Hepatocyte (in vitro differentiated cells): Measurements from ENCODE around the gene SLC13A2. TPM values are rescaled to one million over a fixed set of nuclear protein-coding genes. Genes with fewer than 3 reads are reported as not detected.

Experiments used
- DNase-seq: peaks from one replicate; pipeline ENCODE4 v3.0.0-alpha.2; 2016; ENCODE audit warnings: low spot score
- H2AFZ ChIP-seq: fragments of 200-600 bp; sonication (generic); 2 replicates; pipeline ENCODE4 v1.6.0; 2016; ENCODE audit warnings: antibody characterized with exemption, mild to moderate bottlenecking
- H3K27ac ChIP-seq: fragments of 200-600 bp; sonication (generic); 2 replicates; pipeline ENCODE4 v1.5.1; 2016; ENCODE audit warnings: mild to moderate bottlenecking
- H3K27me3 ChIP-seq: fragments of 200-600 bp; sonication (generic); 2 replicates; pipeline ENCODE4 v1.6.1; 2016
- H3K36me3 ChIP-seq: fragments of 200-600 bp; sonication (generic); replicated peaks from 2 replicates; pipeline ENCODE4 v1.5.1; 2016; ENCODE audit warnings: low read depth; ENCODE audit not compliant: insufficient read depth
- H3K4me1 ChIP-seq: fragments of 200-600 bp; sonication (generic); 2 replicates; pipeline ENCODE4 v1.5.1; 2016; ENCODE audit warnings: mild to moderate bottlenecking, moderate library complexity; ENCODE audit not compliant: insufficient read depth
- H3K4me2 ChIP-seq: fragments of 200-600 bp; sonication (generic); 2 replicates; pipeline ENCODE4 v1.6.0; 2016
- H3K4me3 ChIP-seq: fragments of 200-600 bp; sonication (generic); 2 replicates; pipeline ENCODE4 v1.5.1; 2016; ENCODE audit warnings: mild to moderate bottlenecking
- H3K79me2 ChIP-seq: fragments of 200-600 bp; sonication (generic); 2 replicates; pipeline ENCODE4 v1.6.0; 2017; ENCODE audit warnings: mild to moderate bottlenecking
- H3K9me2 ChIP-seq: fragments of 200-600 bp; sonication (generic); replicated peaks from 2 replicates; pipeline ENCODE4 v1.6.0; 2017; ENCODE audit warnings: mild to moderate bottlenecking; ENCODE audit not compliant: insufficient read depth
- H3K9me3 ChIP-seq: fragments of 200-600 bp; sonication (generic); 2 replicates; pipeline ENCODE4 v1.5.1; 2016; ENCODE audit warnings: low read depth, mild to moderate bottlenecking
- H4K20me1 ChIP-seq: fragments of 200-600 bp; sonication (generic); 2 replicates; pipeline ENCODE4 v1.6.0; 2016; ENCODE audit warnings: mild to moderate bottlenecking; ENCODE audit not compliant: insufficient read depth, poor library complexity, severe bottlenecking
- EZH2 ChIP-seq: fragments of 200-600 bp; sonication (generic); IDR thresholded peaks from 2 replicates; pipeline ENCODE4 v1.6.1; 2016; ENCODE audit warnings: antibody characterized with exemption, mild to moderate bottlenecking, borderline replicate concordance
- EZH2phosphoT487 ChIP-seq: fragments of 200-600 bp; sonication (generic); IDR thresholded peaks from one replicate; pipeline ENCODE4 v1.6.1; 2018; ENCODE audit warnings: antibody characterized with exemption, mild to moderate bottlenecking, low read depth, moderate library complexity; ENCODE audit not compliant: unreplicated experiment, severe bottlenecking
- WGBS: methylation state at CpG from one replicate; pipeline ENCODE4 v1.1.6; 2016; ENCODE audit warnings: low lambda C conversion rate; ENCODE audit errors: missing lambda C conversion rate; 5-methylcytosine and 5-hydroxymethylcytosine counted together
- polyA plus RNA-seq: library from polyadenylated mRNA; unstranded; fragments of >200 nt; fragmentation: Nextera tagmentation; extraction: Ambion mirVana; gene quantifications from 2 replicates; pipeline ENCODE4 v1.2.1, GENCODE V29; 2016
- total RNA-seq: library from RNA; depleted of rRNA; stranded (reverse); fragments of >200 nt; gene quantifications from 2 replicates; pipeline ENCODE4 v1.2.3, GENCODE V29; 2014
- TF ChIP-seq, protein P1 (sequence below): fragments of 200-600 bp; sonication (generic); IDR thresholded peaks from 2 replicates; pipeline ENCODE4 v1.5.1; 2016; ENCODE audit warnings: antibody characterized with exemption, mild to moderate bottlenecking; ENCODE audit not compliant: poor library complexity

SLC13A2 gene
- total and polyA plus RNA-seq, 2 experiments from 2014 or later, result 2.0 TPM

DNA sequence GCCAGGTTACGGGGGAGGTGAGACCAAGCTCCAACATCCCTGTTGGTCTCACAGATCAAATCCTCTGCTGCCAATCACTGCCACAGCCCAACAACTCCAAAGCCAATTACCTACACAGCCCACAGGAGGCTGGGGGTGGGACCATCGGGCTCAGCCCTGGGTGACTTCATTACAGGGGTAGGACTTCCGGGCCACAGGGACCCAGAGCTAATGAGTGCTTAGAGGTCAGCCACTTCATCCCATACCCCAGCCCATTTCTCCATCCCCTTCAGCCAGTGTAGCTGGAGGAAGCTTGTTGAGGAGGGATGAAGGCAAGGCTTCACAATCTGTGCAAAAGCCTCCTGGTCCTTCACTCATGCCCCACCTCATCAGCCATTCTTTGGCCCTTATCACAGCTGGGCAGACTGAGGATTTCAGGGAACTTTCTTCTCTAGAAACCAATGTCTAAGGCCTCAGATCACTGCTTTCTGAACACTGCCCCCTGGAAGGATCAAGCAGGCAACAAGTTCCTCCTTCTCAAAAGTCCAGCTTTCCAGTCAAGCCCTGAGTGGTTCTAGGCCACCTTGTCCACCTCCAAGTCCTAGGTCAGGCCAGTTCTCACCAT is 38.5 kb downstream of the SLC13A2 start:
- DNase-seq, result no peak
- Histone ChIP-seq H3K79me2 (no peaks in the 10 kb centered on the region), H3K27me3 (no peaks in the 10 kb centered on the region), H3K4me1 (no peaks in the 10 kb centered on the region), H3K9me2 (no peaks in the 10 kb centered on the region), H3K27ac (no peak overlapping the region), H3K4me2 (no peak overlapping the region), H2AFZ (no peak overlapping the region), H3K36me3 (no peaks in the 10 kb centered on the region), H4K20me1 (no peaks in the 10 kb centered on the region), H3K9me3 (no peaks in the 10 kb centered on the region), H3K4me3 (no peak overlapping the region)
- TF ChIP-seq EZH2phosphoT487 (no peak), EZH2 (no peak)
- TF ChIP-seq, protein P1, sequence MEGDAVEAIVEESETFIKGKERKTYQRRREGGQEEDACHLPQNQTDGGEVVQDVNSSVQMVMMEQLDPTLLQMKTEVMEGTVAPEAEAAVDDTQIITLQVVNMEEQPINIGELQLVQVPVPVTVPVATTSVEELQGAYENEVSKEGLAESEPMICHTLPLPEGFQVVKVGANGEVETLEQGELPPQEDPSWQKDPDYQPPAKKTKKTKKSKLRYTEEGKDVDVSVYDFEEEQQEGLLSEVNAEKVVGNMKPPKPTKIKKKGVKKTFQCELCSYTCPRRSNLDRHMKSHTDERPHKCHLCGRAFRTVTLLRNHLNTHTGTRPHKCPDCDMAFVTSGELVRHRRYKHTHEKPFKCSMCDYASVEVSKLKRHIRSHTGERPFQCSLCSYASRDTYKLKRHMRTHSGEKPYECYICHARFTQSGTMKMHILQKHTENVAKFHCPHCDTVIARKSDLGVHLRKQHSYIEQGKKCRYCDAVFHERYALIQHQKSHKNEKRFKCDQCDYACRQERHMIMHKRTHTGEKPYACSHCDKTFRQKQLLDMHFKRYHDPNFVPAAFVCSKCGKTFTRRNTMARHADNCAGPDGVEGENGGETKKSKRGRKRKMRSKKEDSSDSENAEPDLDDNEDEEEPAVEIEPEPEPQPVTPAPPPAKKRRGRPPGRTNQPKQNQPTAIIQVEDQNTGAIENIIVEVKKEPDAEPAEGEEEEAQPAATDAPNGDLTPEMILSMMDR, result no peak
- 85% methylated on average over 3 of the region's 3 CpGs for WGBS

DNA sequence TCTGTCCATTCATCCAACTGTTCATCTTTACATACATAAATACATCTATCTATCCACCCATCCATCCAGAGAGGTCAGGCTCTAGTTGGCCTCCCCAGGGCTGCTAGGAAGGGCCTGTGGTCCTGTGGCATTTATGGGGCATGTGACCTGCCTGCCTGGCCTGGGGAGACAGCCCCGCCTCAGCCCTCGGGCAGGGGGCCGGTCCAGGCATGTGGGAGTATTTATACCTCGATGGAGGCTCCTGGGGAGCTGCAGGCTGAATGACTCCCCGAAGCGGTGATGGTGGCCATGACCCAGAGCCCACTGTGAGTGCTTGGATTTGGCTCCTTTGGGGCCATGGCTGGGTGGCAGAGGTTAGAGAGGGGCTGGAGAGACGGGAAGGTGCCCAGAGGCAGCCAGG is 40.0 kb downstream of the SLC13A2 start:
- Histone ChIP-seq H3K27me3 (no peaks in the 10 kb centered on the region), H3K4me3 (no peak overlapping the region), H3K4me1 (no peaks in the 10 kb centered on the region), H3K36me3 (no peaks in the 10 kb centered on the region), H3K79me2 (no peaks in the 10 kb centered on the region), H4K20me1 (no peaks in the 10 kb centered on the region), H2AFZ (no peak overlapping the region), H3K4me2 (no peak overlapping the region), H3K27ac (no peak overlapping the region), H3K9me3 (no peaks in the 10 kb centered on the region), H3K9me2 (no peaks in the 10 kb centered on the region)
- no peak for TF ChIP-seq EZH2
- TF ChIP-seq EZH2phosphoT487, result no peak
- TF ChIP-seq, protein P1, result no peak
- 71% methylated on average over 7 of the region's 7 CpGs for WGBS
- no peak for DNase-seq

DNA sequence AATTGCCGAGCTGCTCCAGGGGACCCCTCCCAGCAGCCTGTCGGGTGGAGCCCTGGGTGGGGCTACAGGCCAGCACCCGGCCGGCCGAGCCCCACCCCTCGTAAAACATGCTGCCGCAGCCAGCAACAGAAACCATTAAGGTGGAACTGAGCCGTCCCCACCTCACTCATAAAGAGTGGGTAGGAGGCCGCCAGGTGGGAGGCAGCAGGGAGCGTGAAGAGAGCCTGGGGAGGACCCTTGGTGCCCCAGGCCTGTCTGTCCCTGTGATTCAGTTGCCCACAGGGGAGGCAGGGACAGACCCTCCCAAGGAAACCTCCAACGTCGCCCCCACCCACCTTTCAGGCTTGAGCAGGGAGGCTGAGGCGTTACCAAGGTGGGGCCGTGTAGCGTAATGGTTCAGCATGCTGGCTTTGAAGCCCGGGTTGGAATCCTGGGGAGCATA is 41.1 kb downstream of the SLC13A2 start:
- no peaks in the 10 kb centered on the region for H3K9me3 ChIP-seq
- no peak for TF ChIP-seq EZH2
- H2AFZ ChIP-seq, result no peak overlapping the region
- H3K27me3 ChIP-seq, result no peaks in the 10 kb centered on the region
- H4K20me1 ChIP-seq, result no peaks in the 10 kb centered on the region
- H3K4me1 ChIP-seq, result no peaks in the 10 kb centered on the region
- no peak overlapping the region for H3K4me2 ChIP-seq
- H3K9me2 ChIP-seq, result no peaks in the 10 kb centered on the region
- no peak for DNase-seq
- H3K27ac ChIP-seq, result no peak overlapping the region
- H3K79me2 ChIP-seq, result no peaks in the 10 kb centered on the region
- no peak overlapping the region for H3K4me3 ChIP-seq
- H3K36me3 ChIP-seq, result no peaks in the 10 kb centered on the region
- 62% methylated on average over 16 of the region's 16 CpGs for WGBS

DNA sequence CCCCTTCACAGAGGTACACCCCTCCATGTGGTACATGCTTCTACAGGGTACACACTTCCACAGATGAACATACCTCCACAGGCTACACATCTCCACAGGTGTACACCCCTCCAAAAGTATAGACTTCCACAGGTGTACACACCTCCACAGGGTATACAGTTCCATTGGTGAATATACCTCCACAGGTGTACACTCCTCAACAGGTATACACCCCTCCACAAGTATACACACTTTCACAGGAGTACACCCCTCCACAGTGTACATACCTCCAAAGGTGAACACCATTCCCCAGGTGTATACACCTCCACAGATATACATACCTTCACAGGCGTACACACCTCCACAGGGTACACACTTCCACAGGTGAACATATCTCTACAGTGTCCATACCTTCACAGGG is 42.1 kb downstream of the SLC13A2 start:
- TF ChIP-seq EZH2 (no peak), EZH2phosphoT487 (no peak)
- TF ChIP-seq, protein P1, result no peak
- WGBS, result 95% methylated on average over 1 of the region's 1 CpG
- H3K27ac ChIP-seq, result no peak overlapping the region
- H3K4me3 ChIP-seq, result no peak overlapping the region
- no peaks in the 10 kb centered on the region for H3K36me3 ChIP-seq
- DNase-seq, result no peak
- no peaks in the 10 kb centered on the region for H4K20me1 ChIP-seq
- no peak overlapping the region for H3K4me2 ChIP-seq
- H2AFZ ChIP-seq, result no peak overlapping the region
- H3K79me2 ChIP-seq, result no peaks in the 10 kb centered on the region
- H3K27me3 ChIP-seq, result no peaks in the 10 kb centered on the region
- no peaks in the 10 kb centered on the region for H3K9me3 ChIP-seq
- H3K4me1 ChIP-seq, result no peaks in the 10 kb centered on the region
- no peaks in the 10 kb centered on the region for H3K9me2 ChIP-seq
